Activated CD4-positive, alpha-beta T cell treated with anti-CD3 and anti-CD28 coated beads, Interleukin-2, amount 10 ng/mL, durations not matched to agents 24 days and 14 days (primary cell): ENCODE results near the gene DPH1. TPM values are rescaled to one million over a fixed set of nuclear protein-coding genes. Genes with fewer than 3 reads are reported as not detected.

Experiments used
- DNase-seq: peaks from one replicate; pipeline ENCODE4 v3.0.0; 2022
- H3K27ac Mint-ChIP-seq: one replicate; pipeline ENCODE4 v1.8.0; 2022; ENCODE audit warnings: mild to moderate bottlenecking, mixed read lengths
- H3K27me3 Mint-ChIP-seq: one replicate; pipeline ENCODE4 v1.8.0; 2022; ENCODE audit warnings: mixed read lengths
- H3K36me3 Mint-ChIP-seq: one replicate; pipeline ENCODE4 v1.8.0; 2022; ENCODE audit warnings: low read depth, mild to moderate bottlenecking, mixed read lengths
- H3K4me1 Mint-ChIP-seq: one replicate; pipeline ENCODE4 v1.8.0; 2021; ENCODE audit warnings: mixed read lengths
- H3K4me3 Mint-ChIP-seq: one replicate; pipeline ENCODE4 v1.8.0; 2022; ENCODE audit warnings: mild to moderate bottlenecking, moderate library complexity, mixed read lengths
- H3K9me3 Mint-ChIP-seq: one replicate; pipeline ENCODE4 v1.8.0; 2021; ENCODE audit warnings: mixed read lengths
- intact Hi-C: fragments of 100-400 bp; cut with micrococcal nuclease; formaldehyde crosslinking; loops from one replicate; pipeline ENCODE4 v1.15.1; 2023
- total RNA-seq: library from RNA; stranded (reverse); gene quantifications from 2 replicates; pipeline ENCODE4 v1.2.3, GENCODE V29; 2022

The DPH1 gene
- total RNA-seq, 1 donor from 2014 or later = 55.9 TPM

GRCh38 chr17:2061441-2061958 lies 31.5 kb downstream of the DPH1 start:
- Mint-ChIP-seq H3K36me3 (peaks cover 51% of the 10 kb centered on the region), H3K4me1 (peaks cover 40% of the 10 kb centered on the region), H3K4me3 (no peak overlapping the region)

GRCh38 chr17:2062571-2063183 lies 32.7 kb downstream of the DPH1 start:
- H3K27ac Mint-ChIP-seq = peak overlapping the region; percentile 76
- H3K36me3 Mint-ChIP-seq = peaks cover 54% of the 10 kb centered on the region
- intact Hi-C loops = no loop called here
- peaks cover 45% of the 10 kb centered on the region for H3K4me1 Mint-ChIP-seq
- no peak overlapping the region for H3K4me3 Mint-ChIP-seq
- DNase-seq = no peak
- no peaks in the 10 kb centered on the region for H3K9me3 Mint-ChIP-seq
- H3K27me3 Mint-ChIP-seq = no peaks in the 10 kb centered on the region

More at GRCh38 chr17:2061441-2061958, 31.5 kb downstream of the DPH1 start:
- intact Hi-C loops = no loop called here
- no peaks in the 10 kb centered on the region for H3K9me3 Mint-ChIP-seq
- H3K27me3 Mint-ChIP-seq = no peaks in the 10 kb centered on the region
- no peak for DNase-seq
- peak overlapping the region; percentile 76 for H3K27ac Mint-ChIP-seq

DNA sequence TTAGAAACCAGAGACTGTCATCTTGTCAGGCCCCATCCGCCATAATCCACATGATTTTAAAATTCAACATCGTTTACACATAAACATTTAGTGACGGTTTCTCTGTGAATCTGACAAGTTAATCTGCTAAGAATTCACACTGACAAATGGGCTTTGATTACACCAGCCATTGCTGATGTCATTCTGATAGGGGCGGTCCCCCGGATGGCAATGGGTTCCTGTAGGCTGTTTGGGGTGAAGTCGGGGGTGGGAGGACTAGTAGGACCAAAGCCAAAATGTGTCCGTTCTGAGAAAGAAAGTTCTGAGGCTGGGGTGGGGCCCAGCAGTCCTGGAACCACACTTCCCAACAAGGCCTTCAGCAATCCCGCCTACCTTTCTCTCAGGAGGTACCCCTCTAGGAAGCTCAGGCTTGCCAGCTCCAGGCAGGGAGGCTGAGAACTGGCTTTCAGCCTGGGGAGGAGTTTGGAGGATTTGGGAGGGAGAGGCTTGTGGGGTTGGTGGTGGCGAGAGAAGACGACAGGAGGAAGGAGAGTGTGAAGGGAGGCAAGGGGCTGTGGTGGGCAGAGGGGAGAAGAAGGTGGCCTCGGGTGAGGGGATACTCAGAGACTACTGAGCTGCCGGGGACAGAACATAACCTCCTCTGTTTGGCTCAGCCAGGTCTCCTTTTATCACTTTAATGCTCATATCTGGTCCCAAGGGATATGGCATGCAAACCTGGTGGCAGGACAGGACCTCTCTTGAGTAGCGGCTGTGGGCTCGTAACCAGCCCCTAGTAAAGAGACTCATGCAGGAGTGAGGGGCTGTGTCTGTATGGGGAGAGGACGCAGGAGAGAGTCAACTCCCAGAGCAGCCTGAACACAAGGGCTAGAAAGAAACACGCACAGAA lies 33.6 kb downstream of the DPH1 start:
- Mint-ChIP-seq H3K27ac (peak overlapping the region; percentile 76), H3K4me3 (no peak overlapping the region)
- peak; percentile 63 for DNase-seq

DNA sequence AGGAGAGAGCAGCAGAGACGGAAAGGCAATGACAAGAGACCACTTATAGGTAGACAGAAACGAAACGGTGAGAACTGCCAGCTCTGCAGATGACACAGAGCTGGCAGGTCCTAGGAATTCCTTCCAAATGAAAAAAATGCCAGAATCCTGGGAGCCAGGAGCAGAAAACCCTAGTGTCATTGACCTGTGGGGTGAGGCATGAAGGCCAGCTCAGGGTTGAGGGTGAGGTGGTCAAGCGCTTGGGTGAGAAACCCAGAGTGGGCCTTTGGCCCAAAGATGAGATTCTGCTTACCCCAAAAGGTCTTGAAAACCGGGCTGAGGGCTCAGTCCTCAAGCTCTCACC lies 34.2 kb downstream of the DPH1 start:
- H3K4me3 Mint-ChIP-seq = no peak overlapping the region
- H3K27ac Mint-ChIP-seq = peak overlapping the region; percentile 68
- H3K36me3 Mint-ChIP-seq = peaks cover 62% of the 10 kb centered on the region
- no peaks in the 10 kb centered on the region for H3K9me3 Mint-ChIP-seq
- no peaks in the 10 kb centered on the region for H3K27me3 Mint-ChIP-seq
- H3K4me1 Mint-ChIP-seq = peaks cover 58% of the 10 kb centered on the region
- intact Hi-C loops = no loop called here
- DNase-seq = no peak

More for the DNA sequence above, 33.6 kb downstream of the DPH1 start:
- Mint-ChIP-seq H3K9me3 (no peaks in the 10 kb centered on the region), H3K27me3 (no peaks in the 10 kb centered on the region), H3K4me1 (peaks cover 52% of the 10 kb centered on the region), H3K36me3 (peaks cover 56% of the 10 kb centered on the region)
- intact Hi-C loops = no loop called here

- peaks cover 61% of the 10 kb centered on the region for H3K36me3 Mint-ChIP-seq
- H3K27me3 Mint-ChIP-seq = no peaks in the 10 kb centered on the region
- no peaks in the 10 kb centered on the region for H3K9me3 Mint-ChIP-seq
- peak overlapping the region; percentile 75 for H3K27ac Mint-ChIP-seq
- peak; percentile 62 for DNase-seq
- H3K4me3 Mint-ChIP-seq = no peak overlapping the region
- peaks cover 60% of the 10 kb centered on the region for H3K4me1 Mint-ChIP-seq
- intact Hi-C loops = no loop called here
Measured at GRCh38 chr17:2064520-2064971, 34.6 kb downstream of the DPH1 start.

GRCh38 chr17:2064980-2065785 lies 35.2 kb downstream of the DPH1 start:
- no peak overlapping the region for H3K4me3 Mint-ChIP-seq
- no peaks in the 10 kb centered on the region for H3K27me3 Mint-ChIP-seq
- intact Hi-C loops = no loop called here
- DNase-seq = peak; percentile 91
- peak overlapping the region; percentile 75 for H3K27ac Mint-ChIP-seq
- H3K4me1 Mint-ChIP-seq = peaks cover 61% of the 10 kb centered on the region
- no peaks in the 10 kb centered on the region for H3K9me3 Mint-ChIP-seq
- peaks cover 60% of the 10 kb centered on the region for H3K36me3 Mint-ChIP-seq

- peak overlapping the region; percentile 70 for H3K27ac Mint-ChIP-seq
- DNase-seq = no peak
- no peaks in the 10 kb centered on the region for H3K27me3 Mint-ChIP-seq
- peaks cover 55% of the 10 kb centered on the region for H3K36me3 Mint-ChIP-seq
- H3K4me1 Mint-ChIP-seq = peaks cover 60% of the 10 kb centered on the region
- intact Hi-C loops = no loop called here
- no peak overlapping the region for H3K4me3 Mint-ChIP-seq
- H3K9me3 Mint-ChIP-seq = no peaks in the 10 kb centered on the region
Measured at GRCh38 chr17:2065949-2066400, 36.0 kb downstream of the DPH1 start.

- peaks cover 55% of the 10 kb centered on the region for H3K36me3 Mint-ChIP-seq
- no peak overlapping the region for H3K4me3 Mint-ChIP-seq
- peaks cover 67% of the 10 kb centered on the region for H3K4me1 Mint-ChIP-seq
- no peaks in the 10 kb centered on the region for H3K27me3 Mint-ChIP-seq
- intact Hi-C loops = no loop called here
- no peak for DNase-seq
- H3K27ac Mint-ChIP-seq = peak overlapping the region; percentile 53
- H3K9me3 Mint-ChIP-seq = no peaks in the 10 kb centered on the region
Measured at GRCh38 chr17:2067048-2067561, 37.2 kb downstream of the DPH1 start.

DNA sequence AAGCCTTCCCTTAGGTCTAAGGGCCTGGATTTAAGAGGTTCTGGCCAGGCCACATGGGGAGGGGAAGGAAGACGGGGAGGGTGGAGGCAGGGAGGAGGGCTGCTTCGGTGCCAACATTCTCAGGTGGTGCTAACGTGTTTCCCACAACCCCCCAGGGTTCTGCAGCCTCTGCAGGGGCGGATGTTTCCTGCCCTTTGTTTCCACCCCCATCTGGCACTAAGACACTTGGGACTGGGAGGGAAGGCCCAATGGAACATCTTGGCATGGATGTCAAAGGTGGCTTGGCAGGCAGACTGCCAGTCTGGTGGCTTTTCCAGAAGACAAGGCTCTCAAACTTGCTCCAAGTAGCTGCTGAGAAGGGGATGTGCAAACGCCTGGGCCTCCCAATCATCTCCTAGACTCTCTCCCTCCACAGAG lies 37.7 kb downstream of the DPH1 start:
- intact Hi-C loops = no loop called here
- Mint-ChIP-seq H3K4me1 (peaks cover 67% of the 10 kb centered on the region), H3K4me3 (no peak overlapping the region), H3K36me3 (peaks cover 55% of the 10 kb centered on the region), H3K9me3 (no peaks in the 10 kb centered on the region), H3K27me3 (no peaks in the 10 kb centered on the region), H3K27ac (peak overlapping the region; percentile 64)
- DNase-seq = peak; percentile 60

GRCh38 chr17:2068031-2068518 lies 38.1 kb downstream of the DPH1 start:
- Mint-ChIP-seq H3K4me1 (peaks cover 69% of the 10 kb centered on the region), H3K27ac (peak overlapping the region; percentile 64), H3K27me3 (no peaks in the 10 kb centered on the region), H3K9me3 (no peaks in the 10 kb centered on the region), H3K36me3 (peaks cover 56% of the 10 kb centered on the region), H3K4me3 (no peak overlapping the region)
- no peak for DNase-seq
- intact Hi-C loops = no loop called here

DNA sequence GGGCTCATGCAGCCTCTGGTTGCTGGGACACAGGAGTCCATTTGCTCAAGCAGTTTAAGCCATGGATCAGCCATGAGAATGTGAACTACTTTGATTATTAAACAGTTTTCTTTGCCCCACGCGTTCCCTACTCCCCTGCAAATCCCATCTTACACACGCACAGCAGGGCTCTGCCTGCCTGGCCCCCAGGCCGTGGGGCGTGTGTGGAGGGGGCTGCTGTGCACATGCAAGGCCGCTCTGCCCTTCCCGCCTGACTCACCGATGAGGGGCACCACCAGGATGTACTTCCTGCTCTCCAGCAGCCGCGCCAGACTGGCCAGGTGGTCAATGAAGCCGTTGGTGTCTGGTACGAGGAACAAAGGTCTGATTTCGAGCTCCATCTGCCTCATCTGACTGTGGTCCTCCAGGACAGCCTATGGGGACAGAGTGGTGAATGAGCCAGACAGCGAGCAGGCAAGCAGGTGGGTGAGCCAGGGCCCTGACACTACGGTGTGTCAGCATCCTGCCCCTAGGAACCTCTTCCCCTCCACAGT lies 38.6 kb downstream of the DPH1 start:
- Mint-ChIP-seq H3K27me3 (no peaks in the 10 kb centered on the region), H3K36me3 (peaks cover 54% of the 10 kb centered on the region), H3K27ac (peak overlapping the region; percentile 97), H3K4me3 (peak overlapping the region; percentile 60), H3K4me1 (peaks cover 65% of the 10 kb centered on the region), H3K9me3 (no peaks in the 10 kb centered on the region)
- DNase-seq = no peak
- intact Hi-C loops = no loop called here

- intact Hi-C loops = loop anchor here (1.0 to 2.0 kb wide), 3 partner anchors 16 to 153 kb away; partner anchors contain the start of gene HIC1
- Mint-ChIP-seq H3K9me3 (no peaks in the 10 kb centered on the region), H3K27me3 (no peaks in the 10 kb centered on the region), H3K4me1 (peaks cover 58% of the 10 kb centered on the region), H3K36me3 (peaks cover 47% of the 10 kb centered on the region), H3K27ac (peak overlapping the region; percentile 97), H3K4me3 (peak overlapping the region; percentile 74)
- DNase-seq = peak; percentile 89
Measured at GRCh38 chr17:2070241-2071023, 40.5 kb downstream of the DPH1 start.
